Bronchial epithelial cell (primary cell): ENCODE measurements around the gene PVALB. TPM values are rescaled to one million over a fixed set of nuclear protein-coding genes. Genes with fewer than 3 reads are reported as not detected.
"Not testable (repeated sequence)": the region's sequence is repeated elsewhere in the genome, so short reads cannot be mapped to it uniquely, and the experiment has no call there.

Experiments
- DNase-seq: peaks from one replicate; pipeline ENCODE4 v3.0.0-alpha.2; 2010; ENCODE audit warnings: low read depth
- FAIRE-seq: peaks from 2 replicates; lab custom pipeline; 2011; peaks lifted over from hg19 to GRCh38; lab: Jason Lieb, UNC
- H3K27me3 ChIP-seq: 2 replicates; pipeline ENCODE4 v1.5.1; 2011; ENCODE audit warnings: low read length; ENCODE audit not compliant: control insufficient read depth, insufficient read depth
- H3K36me3 ChIP-seq: 2 replicates; pipeline ENCODE4 v1.5.1; 2011; ENCODE audit warnings: low read length; ENCODE audit not compliant: control insufficient read depth, insufficient read depth
- H3K4me3 ChIP-seq: 2 replicates; pipeline ENCODE4 v1.5.1; 2011; ENCODE audit warnings: mild to moderate bottlenecking, low read depth, low read length, control low read depth
- total RNA-seq: library from RNA; depleted of rRNA; stranded (reverse); fragments of >200 nt; gene quantifications from 2 replicates; pipeline ENCODE4 v1.2.1, GENCODE V29; 2014
- TF ChIP-seq, protein P1 (sequence below): IDR thresholded peaks from 2 replicates; pipeline ENCODE4 v1.5.1; 2011; ENCODE audit warnings: mild to moderate bottlenecking, moderate library complexity, low read length, control low read depth, inconsistent platforms; ENCODE audit not compliant: insufficient read depth, severe bottlenecking

Gene PVALB
- total RNA-seq, 1 donor from 2014 or later = not detected

DNA sequence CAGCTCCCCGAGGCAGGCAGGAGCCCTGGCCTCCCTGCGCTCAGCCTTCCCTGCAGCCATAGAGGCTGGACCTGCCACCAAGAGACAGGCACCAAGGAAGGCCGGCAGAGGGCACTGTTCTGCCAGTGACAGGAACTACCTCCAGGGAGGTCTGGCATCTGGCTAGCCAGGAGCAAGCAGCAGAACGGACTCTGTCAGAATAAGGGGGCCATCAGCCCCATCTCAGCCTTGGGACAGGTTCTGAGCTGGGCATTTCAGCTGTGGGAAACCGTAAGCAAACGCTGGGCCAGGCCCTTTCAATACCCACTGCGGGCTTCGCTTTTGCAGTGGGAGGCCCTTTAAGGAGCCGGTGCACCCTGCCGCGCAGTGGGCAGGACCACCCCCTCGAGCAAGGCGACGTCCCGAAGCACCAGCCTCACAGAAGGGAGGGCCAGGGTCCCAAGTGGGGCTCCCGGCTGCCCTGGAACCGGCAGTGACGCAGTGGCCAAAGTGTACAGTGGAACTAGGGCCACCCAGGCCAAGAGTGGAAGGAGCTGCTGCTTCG is 59.1 kb downstream of the PVALB start:
- peaks cover 2% of the 10 kb centered on the region for H3K27me3 ChIP-seq
- TF ChIP-seq, protein P1, sequence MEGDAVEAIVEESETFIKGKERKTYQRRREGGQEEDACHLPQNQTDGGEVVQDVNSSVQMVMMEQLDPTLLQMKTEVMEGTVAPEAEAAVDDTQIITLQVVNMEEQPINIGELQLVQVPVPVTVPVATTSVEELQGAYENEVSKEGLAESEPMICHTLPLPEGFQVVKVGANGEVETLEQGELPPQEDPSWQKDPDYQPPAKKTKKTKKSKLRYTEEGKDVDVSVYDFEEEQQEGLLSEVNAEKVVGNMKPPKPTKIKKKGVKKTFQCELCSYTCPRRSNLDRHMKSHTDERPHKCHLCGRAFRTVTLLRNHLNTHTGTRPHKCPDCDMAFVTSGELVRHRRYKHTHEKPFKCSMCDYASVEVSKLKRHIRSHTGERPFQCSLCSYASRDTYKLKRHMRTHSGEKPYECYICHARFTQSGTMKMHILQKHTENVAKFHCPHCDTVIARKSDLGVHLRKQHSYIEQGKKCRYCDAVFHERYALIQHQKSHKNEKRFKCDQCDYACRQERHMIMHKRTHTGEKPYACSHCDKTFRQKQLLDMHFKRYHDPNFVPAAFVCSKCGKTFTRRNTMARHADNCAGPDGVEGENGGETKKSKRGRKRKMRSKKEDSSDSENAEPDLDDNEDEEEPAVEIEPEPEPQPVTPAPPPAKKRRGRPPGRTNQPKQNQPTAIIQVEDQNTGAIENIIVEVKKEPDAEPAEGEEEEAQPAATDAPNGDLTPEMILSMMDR = peak; percentile 95
- H3K36me3 ChIP-seq = no peaks in the 10 kb centered on the region
- FAIRE-seq (no peak), DNase-seq (peak; percentile 55)
- H3K4me3 ChIP-seq = no peak overlapping the region

DNA sequence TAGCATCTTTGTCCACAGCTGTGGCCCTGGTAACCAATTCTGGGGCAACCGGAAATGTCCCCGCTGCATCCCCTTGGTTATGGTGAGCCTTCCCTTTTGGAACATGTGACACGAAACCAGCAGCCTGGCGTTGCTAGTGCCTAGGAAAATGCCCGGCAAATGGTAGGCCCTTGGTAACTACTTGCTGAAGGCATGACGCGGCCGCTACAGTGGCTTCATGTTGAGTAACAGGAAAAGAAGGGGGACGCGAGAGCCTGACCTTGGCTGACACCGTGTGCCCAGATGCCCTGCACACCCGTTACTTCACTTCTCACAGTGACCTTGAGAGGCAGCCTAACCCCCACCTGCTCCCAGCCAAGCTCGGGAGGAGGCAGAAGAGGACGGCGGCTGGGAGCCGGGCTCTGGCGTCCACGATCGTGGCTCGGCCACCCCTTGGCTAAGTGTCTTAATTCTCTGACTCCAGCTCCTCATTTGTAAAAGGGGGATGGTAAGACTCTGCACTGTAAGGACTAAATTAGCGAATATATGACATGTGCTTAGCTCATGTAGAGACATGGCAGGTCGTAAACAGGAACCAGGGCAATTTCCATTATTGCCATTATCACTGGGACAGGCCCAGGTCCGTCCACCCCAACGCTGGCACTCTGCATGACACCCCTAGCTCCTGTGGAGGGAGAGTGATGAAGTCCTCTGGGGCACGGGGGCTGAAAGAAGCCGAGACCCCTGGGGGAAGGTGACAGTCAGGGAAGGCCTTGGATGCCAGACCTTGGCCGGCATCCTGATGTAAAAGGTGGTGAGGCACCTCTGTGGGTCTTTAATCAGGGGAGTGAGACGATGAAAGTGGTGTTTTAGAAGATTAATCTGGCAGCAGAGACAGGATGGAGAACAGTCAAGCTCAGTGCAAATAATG is 59.8 kb downstream of the PVALB start:
- peaks cover 2% of the 10 kb centered on the region for H3K27me3 ChIP-seq
- H3K4me3 ChIP-seq = no peak overlapping the region
- no peak for DNase-seq
- FAIRE-seq = no peak
- H3K36me3 ChIP-seq = no peaks in the 10 kb centered on the region
- TF ChIP-seq, protein P1 = no peak

DNA sequence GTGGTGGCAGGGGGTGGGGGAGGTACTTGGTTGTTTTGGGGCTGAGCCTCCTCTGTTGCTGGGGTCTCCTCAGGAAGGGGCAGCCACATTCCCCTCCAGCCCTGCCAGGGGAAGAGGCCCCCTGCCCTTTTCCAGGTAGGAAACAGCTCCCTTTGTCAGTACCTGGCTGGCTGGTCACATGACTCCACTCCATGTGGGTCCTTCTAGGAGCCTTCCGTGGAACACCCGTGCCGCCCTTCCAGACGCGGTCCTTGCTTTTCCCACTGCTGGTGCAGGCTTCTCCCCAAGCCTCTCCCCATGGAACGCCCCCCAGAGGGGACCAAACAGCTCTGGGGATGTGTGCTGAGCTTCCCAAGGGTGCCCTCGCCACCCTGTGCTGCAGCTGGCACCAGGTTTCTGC is 60.8 kb downstream of the PVALB start:
- H3K36me3 ChIP-seq = no peaks in the 10 kb centered on the region
- no peak for DNase-seq

DNA sequence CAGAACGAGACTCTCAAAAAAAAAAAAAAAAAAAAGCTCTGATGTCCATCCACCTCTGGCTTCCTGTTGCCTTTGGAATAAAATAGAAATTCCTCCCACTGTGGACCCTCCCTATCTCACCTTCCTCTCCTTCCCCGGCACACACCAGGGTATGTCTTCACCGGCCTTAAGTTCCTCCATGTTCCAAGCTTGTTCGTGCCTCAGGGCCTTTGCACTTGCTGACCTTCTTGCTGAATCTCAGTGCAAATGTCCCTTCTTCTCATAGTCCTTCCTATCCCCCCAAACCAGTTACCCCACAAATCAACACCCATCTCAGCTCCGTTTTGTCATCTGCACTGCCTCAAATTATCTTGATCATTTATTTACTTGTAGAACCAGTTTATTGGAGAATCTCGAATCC is 61.5 kb downstream of the PVALB start:
- TF ChIP-seq, protein P1 = no peak
- H3K36me3 ChIP-seq = no peaks in the 10 kb centered on the region
- DNase-seq (no peak), FAIRE-seq (no peak)
- H3K27me3 ChIP-seq = peaks cover 2% of the 10 kb centered on the region
- H3K4me3 ChIP-seq = no peak overlapping the region

More for the DNA sequence above, 60.8 kb downstream of the PVALB start:
- TF ChIP-seq, protein P1 = no peak
- FAIRE-seq = no peak
- Histone ChIP-seq H3K27me3 (peaks cover 2% of the 10 kb centered on the region), H3K4me3 (no peak overlapping the region)

DNA sequence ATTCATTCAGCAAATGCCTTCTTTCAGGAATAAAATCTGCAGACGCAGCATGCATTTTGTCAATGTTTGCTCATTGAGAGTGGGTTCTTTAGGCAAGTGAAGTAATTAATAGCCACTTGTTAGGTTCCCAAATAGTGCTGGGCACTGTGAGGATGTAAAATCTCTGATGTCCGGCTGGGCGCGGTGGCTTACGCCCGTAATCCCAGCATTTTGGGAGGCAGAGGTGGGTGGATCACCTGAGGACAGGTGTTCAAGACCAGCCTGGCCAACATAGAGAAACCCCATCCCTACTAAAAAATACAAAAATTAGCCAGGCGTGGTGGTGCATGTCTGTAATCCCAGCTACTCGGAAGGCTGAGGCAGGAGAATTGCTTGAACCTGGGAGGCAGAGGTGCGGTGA is 62.0 kb downstream of the PVALB start:
- not testable (repeated sequence) for DNase-seq, H3K4me3 ChIP-seq, FAIRE-seq, H3K36me3 ChIP-seq, H3K27me3 ChIP-seq

DNA sequence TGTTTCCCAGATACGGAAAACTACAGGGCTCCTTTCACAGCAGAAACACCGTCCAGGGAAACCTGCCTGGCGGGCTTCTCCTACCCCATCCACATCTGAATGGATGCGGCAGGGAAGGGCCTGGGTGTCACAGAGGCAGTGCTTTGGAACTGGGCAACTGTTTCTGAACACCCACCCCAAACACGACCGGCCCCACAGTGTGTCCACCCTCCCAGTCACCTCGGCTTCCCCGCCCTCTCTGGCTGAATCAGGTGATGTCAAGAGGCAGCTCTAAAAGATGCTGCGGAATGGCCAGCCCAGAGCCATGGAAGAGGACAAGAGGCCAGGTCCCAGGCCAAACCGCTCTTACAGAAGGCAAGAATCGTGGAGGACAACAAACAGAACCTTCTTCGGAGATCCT is 62.9 kb downstream of the PVALB start:
- FAIRE-seq = no peak
- Histone ChIP-seq H3K27me3 (peaks cover 2% of the 10 kb centered on the region), H3K4me3 (no peak overlapping the region), H3K36me3 (no peaks in the 10 kb centered on the region)
- TF ChIP-seq, protein P1 = no peak
- DNase-seq = no peak
